HG02588 (cell line): Measurements from ENCODE around the gene ZNF17.
"Not testable (repeated sequence)": the region's sequence is repeated elsewhere in the genome, so short reads cannot be mapped to it uniquely, and the experiment has no call there.

Source experiments
- ATAC-seq: cut with Tn5 transposase; IDR thresholded peaks from one replicate; pipeline ENCODE4 v1.9.1; 2021; ENCODE audit warnings: mild to moderate bottlenecking, moderate library complexity; ENCODE audit not compliant: unreplicated experiment

ZNF17 gene

DNA sequence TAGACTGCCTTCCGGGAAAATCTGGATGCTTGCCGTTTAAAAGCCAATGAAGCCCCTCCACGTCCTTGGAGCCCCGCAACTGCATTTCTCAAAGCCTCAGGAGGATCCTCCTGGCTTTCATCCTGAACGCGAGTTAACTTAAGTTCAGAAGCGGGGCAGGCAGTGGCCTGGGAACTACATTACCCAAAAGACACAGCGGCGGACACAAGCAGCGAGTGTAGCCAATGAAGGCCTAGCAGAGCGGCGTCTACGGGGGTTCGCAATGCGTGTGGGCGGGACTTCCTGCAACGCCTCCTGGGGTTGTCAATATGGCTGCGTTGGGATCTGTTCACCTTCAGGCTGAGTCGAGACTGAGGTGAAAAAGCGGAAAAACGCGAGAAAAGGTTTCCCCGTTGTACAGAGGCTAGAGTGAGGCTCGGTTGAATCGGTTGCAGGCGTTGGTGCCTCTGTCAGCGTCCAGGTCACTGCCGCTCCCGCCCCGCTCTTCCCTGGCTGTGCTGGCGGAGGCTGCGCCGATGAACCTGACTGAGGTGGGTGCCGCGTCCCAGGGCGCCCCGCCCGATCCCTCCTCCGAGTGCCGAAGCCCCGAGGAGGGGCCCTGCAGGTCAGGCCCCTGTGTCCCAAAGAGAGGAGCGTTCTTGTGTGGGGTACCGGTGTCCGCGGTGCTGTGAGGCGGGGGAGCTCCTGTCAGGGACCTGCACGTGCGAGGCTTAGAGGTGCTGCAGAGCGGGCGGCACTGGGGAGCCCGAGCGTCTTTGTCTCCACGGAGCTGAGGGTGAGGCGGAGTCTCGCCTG is at the start of gene ZNF17:
Gene ZNF17 (plus strand): TSS at position 285 of the 795 bp plus-strand sequence. CDS start 2,455 bp downstream, outside the sequence.
- ATAC-seq = peak; percentile 98

GRCh38 chr19:57362419-57362818 is 48.5 kb upstream of the ZNF17 start:
- ATAC-seq = no peak

DNA sequence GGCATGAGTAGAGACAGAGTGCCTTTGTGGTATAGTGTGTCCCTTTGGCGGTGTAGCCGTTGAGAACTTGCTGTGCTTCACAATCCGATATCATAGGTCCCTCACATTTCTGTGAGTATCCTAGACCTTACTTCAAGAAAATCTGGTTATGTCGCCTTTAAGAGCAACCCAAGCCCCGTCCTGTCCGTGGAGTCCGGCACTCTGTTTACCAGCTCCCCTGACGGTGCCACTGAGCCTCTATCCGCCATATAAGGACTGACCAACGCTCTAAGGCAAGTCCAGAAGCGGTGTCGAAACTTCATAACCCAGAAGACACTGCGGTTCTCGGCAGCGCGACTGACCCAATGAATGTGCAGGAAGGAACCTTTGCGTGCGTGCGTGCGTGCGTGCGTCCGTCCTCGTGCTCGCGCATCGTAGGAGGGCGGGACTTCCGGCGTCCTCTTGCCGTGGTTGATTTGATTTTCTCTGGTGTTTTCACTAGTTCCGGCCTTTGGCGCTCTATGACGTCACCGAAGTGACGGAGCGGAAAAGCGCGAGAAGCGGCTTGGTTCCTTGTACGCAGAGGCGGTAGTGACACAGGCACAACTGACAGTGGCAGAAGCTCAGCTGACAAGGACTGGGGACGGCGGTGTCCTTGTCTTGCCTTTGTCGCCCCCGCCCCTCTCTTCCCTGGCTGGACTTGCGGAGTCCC is 47.8 kb upstream of the ZNF17 start, which contains the start of the genes TRAPPC2B and ZNF547:
Gene TRAPPC2B (plus strand): TSS at position 555 of the 691 bp plus-strand sequence. CDS start 1,283 bp downstream, outside the sequence.
Gene ZNF547 (plus strand): TSS at position 555 of the 691 bp plus-strand sequence. CDS start 5,005 bp downstream, outside the sequence.
- peak; percentile 94 for ATAC-seq

DNA sequence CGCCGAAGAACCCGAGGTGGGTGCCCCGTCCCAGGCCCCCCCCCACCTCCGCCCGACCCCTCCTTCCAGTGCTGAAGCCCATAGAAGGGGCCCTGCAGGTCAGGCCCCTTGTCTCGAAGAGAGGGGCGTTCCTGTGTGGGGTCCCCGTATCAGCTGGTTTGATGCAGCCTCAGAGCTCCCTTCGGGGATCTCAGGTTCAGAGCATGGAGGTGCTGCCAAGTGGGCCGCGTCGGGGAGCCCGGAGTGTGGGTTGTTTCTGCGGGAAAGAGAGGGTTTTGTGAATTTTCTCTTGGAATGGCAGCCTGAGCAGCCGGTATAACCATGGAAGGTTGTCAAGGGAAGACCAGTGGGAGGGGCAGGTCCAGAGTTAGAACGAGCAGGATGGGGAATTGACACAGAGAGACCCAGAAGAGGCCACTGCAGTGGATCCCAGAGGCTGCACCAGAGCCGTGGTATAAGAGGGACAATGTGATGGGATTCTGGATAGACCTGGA is 47.2 kb upstream of the ZNF17 start:
- ATAC-seq = no peak

DNA sequence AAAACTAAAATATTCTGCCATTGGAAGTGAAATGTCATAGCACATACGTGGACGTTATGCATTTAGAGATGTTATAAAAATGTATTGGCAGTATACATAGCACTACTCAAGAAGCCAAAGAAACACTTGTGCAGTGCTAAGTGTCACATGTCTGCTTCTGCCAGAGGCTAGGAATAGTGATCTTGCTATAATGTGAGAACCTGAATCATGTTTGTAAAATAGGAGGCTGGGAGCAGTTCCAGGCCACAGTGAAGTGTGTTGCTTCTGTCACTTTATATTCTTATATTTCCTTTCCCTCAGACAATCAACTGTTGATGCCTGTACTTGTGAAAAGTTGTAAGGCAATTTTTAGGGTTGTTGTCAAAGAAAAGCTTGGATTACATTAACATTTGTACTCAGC is 44.2 kb upstream of the ZNF17 start:
- ATAC-seq = no peak

DNA sequence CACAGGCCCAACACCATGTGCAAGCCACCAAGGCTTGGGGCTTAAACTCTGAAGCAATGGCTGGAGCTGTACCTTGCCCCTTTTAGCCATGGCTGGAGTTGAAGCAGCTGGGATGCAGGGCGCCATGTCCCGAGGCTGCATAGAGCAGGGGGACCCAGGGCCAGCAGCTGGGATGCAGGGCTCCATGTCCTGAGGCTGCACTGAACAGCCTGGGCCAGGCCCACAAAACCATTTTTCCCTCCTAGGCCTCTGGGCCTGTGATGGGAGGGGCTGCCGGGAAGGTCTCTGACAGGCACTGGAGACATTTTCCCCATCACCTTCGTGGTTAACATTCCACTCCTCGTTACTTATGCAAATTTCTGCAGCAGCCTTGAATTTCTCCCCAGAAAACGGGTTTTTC is 36.8 kb upstream of the ZNF17 start:
- ATAC-seq = no peak

- ATAC-seq = not testable (repeated sequence)
These were observed 36.3 kb upstream of the ZNF17 start for GRCh38 chr19:57374647-57375046.

DNA sequence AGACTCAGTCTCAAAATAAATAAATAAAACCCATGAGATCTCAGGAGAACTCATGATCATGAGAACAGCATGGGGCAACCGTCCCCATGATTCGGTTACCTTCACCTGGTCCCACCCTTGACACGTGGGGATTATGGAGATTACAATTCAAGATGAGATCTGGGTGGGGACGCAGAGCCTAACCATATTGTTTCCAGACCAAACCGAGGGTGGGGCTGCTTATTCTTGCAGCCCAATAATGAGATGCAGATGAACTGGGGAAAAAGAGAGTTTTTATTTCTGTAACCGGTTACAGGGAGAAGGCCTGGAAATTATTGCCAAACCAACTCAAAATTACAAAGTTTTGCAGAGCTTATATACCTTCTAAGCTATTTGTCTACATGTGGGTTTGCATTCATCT is 34.8 kb upstream of the ZNF17 start:
- ATAC-seq = no peak

- no peak for ATAC-seq
These were observed 33.3 kb upstream of the ZNF17 start for GRCh38 chr19:57377498-57378146.

GRCh38 chr19:57380923-57381322 is 30.0 kb upstream of the ZNF17 start:
- ATAC-seq = no peak

GRCh38 chr19:57382806-57383488 is 28.0 kb upstream of the ZNF17 start:
- no peak for ATAC-seq

DNA sequence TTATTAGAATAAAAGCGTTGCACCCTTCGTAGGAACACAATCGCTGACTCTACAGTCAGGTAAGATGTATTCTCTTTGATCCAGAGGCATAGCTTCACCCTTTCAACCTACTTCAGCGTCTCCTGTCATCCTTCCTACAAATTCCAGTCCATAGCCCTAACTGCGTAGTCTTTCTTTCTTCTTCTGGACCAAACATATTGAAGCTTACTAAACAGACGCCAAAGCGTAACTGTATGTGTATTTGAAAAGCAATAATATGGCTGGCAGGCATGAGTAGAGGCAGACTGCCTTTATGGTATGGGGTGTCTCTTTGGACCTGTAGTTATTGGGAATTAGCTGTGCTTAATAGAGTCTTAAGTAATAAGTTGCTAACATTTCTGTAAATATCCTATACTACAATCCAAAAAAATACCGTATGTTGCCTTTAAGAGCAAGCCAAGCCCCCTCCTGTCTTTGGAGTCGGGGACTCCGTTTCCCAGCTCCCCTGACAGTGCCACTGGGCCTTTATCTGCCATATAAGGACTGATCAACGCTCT is 21.7 kb upstream of the ZNF17 start:
- no peak for ATAC-seq

GRCh38 chr19:57389730-57390598 is 21.0 kb upstream of the ZNF17 start, which contains the start of gene ZNF548:
Gene ZNF548 (plus strand): TSS chr19:57389854. CDS start chr19:57390100, 246 bp downstream.
- ATAC-seq = peak; percentile 98

DNA sequence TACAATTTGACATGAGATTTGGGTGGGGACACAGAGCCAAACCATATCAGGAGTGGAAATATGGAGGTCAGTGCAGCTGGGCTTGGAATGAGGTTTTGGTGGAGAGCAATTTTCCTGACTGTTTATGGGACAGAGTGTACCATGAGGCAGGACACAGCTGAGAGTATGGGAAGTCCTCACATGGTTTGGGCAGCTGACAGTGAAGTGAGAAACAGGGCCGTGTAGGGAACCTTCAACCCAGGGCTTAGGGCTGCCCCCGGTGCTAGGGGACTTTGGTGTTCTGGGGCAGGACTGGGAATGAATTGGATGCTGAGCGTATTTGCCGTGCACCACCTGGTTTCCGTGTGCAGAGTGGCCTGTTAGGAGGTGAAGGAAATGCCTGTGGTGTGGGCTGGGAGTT is 15.3 kb upstream of the ZNF17 start:
- no peak for ATAC-seq

DNA sequence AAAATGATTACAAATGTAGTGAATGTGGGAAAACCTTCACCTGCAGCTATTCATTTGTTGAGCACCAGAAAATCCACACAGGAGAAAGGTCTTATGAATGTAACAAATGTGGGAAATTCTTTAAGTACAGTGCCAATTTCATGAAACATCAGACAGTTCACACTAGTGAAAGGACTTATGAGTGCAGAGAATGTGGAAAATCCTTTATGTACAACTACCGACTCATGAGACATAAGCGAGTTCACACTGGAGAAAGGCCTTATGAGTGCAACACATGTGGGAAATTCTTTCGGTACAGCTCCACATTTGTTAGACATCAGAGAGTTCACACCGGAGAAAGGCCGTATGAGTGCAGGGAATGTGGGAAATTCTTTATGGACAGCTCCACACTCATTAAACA is 12.1 kb upstream of the ZNF17 start:
- no peak for ATAC-seq

GRCh38 chr19:57403737-57404563 is 7.0 kb upstream of the ZNF17 start:
- no peak for ATAC-seq

DNA sequence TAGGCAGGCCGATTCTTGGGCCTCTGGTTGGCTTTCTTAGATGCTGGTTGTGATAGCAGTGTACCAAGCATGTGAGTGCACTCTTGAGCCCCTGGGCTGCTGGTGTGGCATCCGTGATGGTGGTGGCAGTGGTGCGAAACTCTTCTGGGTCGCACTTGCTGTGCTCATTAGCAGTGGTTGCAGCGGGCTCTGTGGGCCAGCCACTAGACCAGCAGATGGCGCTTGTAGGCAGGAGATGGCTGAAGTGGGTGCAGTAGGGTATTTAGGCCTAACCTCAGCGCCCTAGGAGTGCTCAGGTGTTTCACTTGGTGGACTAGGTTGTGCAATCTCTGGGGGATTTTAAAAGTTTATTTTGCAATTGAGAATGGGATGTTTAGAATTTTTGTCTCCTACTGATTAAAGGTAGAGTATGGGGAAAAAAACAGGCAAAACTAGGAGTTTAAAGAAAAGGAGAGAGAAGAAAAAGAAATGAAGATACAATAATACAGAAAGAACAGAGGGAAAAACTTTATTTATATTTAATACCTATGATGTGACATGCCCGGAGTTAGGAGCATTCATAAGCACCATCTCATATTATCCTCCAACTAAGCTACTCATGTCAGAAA is 4.3 kb upstream of the ZNF17 start:
- no peak for ATAC-seq

DNA sequence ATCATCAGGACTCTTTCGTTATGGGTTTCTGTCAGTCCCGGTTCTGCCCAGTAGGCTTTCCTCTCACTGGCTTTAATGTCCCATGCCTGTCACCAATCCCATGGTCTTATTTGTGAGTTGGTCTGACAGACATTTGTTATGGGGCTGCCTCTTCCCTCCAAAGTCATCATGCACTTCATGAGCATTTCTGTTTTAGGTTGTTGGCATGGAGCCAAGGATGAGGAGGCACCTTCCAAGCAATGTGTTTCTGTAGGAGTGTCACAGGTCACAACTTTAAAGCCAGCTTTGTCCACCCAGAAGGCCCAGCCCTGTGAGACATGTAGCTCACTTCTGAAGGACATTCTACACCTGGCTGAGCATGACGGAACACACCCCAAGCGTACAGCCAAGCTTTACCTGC is 8.5 kb downstream of the ZNF17 start:
- ATAC-seq = no peak
